Glomerular visceral epithelial cell (primary cell): ENCODE results near the gene LCN12.

ENCODE experiments used
- DNase-seq: peaks from one replicate; pipeline ENCODE4 v3.0.0-alpha.2; 2016; ENCODE audit errors: extremely low spot score

The LCN12 gene

DNA sequence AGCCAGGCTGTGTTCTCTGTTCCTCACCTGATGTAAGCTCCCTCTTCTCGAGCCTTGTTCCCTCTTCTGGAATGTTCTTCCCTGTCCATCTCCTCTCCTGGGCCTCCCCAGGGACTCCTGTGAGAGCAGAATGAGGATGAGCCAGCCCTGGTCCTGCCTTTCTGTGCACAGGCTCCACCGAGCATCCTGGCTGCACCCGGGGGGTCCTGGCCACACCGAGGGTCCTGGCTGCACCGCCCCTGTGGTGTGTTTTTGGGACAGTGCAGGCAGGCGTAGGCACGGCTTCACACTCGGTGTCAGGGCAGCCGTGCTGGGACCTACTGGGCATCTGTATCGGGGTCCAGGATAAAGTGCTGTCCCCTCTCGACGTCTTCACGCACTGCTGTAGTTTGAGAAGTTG lies 25.3 kb upstream of the LCN12 start:
- DNase-seq = no peak

DNA sequence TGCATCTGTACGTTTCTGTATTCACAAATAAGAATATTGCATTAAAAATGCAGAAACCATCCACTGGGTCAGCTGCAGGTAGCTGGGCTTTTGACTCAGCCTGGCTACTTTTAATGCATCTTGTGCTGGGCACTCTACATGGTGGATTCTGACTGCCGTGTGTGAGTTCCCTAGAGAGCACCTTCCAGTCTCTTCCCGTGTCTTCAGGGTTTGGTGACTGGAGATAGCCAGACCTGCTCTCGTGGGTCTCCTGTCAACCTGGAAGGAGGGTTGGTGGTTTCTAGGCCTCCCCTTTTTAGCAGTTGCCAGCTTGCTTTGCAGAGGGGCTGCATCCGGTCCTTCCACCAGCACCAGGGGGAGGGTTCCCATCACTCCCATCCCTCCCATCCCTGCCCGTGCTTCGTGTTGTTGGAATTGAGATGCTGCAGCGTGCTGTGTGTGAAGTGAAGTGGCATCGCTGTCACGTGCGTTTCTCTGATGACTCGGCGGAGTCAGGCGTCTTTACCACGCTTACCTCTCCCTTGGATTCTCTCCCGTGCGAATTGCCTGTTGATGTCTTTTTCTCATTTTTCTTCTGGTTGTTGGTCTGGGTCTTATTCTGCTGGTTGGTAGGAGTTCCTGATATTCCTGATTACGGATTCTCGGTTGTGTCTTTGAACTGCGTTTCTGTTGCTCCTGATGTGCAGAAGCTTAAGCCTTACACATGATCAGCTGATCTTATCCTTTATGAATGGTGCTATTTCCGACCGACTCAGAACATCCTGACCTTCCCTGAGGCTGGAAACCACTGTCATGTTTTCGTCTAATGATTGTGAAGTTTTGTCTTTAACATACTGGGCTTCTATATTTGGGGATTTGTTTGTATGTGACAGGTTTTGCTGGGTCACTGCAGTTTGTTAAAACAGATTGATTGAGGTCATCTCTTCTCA lies 24.5 kb upstream of the LCN12 start:
- DNase-seq = no peak

DNA sequence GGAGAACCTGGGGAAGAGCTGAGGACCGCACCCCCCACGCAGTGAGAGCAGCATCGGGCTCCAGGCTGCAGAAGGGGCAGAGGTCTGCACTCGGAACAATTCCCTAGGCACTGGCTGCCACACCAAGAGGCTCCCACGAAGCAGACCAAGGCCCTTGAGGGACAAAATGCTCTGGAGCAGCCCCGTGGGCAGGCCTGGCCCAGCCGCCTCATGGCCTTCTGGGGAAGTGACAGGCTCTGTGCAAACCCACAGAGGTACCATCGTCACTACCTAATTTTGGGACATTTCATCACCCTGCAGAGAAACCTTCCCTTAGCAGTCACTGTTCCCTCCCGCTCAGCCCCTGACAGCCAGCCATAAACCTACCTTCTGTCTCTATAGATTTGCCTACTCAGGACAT lies 23.5 kb upstream of the LCN12 start:
- DNase-seq = no peak

DNA sequence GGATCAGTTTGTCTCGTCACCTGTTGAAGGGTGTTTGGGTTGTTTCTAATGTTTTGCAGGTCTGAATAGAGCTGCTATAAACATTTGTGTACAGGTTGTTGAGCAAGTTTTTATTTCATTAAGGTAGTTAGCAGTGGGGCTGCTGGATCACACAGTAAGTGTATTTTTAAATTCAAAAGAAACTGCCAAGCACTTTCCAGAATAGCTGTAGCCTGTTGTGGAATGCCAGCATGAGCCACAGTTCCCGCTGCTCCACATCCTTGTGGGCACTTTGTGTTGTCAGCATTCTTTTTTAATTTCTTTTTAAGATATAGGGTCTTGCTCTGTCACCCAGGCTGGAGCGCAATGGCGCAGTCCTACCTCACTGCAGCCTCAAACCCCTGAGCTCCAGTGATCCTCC lies 22.1 kb upstream of the LCN12 start:
- no peak for DNase-seq

DNA sequence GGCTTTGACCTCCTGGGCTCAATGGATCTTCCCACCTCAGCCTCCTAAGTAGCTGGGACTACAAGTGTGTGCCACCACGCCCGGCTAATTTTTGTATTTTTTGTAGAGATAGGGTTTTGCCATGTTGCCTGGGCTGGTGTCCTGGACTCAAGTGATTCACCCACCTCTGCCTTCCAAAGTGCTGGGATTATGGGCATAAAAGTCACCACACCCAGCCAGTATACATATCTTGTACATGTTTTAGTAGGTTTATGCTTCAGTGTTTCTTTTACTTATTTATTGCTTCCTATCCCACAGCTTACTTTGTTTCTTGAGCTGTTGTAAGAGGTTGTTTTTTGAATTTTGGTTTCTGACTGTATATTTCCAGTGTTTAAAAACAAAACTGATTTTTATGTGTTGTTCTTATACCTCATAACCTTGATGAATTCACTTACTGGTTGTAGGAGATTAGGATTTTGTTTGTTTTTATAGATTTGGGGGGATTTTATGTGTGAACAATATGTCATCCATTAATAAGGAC lies 20.4 kb upstream of the LCN12 start:
- DNase-seq = no peak

DNA sequence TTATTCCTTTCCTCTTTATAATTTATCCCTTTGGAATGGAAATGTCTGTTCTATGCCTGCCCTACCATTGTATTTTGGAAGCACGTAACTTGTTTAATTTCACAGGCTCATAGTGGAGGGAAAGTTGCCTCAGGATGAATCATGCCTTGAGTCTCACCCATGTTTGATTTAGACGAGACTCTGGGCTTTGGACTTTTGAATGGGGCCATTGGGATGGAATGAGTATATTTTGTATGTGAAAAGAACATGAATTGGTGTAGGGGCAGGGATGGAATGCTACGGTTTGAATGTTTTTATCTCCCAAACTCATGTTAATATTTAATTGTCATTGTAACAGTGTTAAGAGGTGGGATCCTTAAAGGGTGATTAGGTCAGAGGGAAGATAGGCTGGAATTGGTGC lies 17.8 kb upstream of the LCN12 start:
- no peak for DNase-seq

DNA sequence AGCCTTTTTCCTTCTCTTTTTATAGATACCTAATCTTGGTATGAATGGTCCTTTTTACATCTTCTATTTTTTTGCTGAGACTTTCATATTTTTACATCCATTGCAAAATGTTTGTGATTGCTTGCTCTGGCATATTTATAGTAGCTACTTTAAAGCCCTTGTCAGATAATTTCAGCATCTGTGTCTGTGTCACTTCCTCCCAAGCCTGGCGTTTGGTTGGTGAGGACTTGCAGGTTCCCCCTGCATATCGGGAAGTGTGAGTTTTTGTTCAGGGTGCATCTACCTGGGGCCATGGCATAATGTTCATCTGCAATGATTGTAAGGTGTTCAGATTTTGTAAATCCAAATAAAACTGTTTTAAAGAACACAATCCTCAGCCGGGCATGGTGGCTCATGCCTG lies 16.4 kb upstream of the LCN12 start:
- no peak for DNase-seq

DNA sequence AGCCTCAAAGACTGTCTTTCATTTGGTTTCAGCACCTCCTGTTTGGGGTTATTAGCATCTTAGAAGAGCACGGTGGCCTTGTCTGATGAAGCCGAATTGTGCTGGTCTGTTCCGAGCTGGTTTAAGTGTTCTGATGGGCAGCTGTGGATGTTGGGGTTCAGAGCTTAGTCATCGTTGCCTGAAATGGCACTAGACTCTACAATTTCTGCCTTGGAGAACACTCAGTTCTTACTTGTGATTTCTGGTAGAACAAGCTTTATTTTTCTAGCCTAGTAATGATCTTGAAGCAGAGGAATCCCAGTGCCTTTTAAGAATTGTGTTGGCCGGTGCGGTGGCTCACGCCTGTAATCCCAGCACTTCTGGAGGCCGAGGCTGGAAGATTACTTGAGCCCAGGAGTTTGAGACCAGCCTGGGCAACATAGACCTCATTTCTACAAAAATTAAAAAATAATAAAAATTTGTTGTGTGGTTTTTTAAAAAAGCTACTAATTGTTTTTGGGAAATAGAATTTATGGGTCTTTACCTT lies 15.4 kb upstream of the LCN12 start:
- no peak for DNase-seq

DNA sequence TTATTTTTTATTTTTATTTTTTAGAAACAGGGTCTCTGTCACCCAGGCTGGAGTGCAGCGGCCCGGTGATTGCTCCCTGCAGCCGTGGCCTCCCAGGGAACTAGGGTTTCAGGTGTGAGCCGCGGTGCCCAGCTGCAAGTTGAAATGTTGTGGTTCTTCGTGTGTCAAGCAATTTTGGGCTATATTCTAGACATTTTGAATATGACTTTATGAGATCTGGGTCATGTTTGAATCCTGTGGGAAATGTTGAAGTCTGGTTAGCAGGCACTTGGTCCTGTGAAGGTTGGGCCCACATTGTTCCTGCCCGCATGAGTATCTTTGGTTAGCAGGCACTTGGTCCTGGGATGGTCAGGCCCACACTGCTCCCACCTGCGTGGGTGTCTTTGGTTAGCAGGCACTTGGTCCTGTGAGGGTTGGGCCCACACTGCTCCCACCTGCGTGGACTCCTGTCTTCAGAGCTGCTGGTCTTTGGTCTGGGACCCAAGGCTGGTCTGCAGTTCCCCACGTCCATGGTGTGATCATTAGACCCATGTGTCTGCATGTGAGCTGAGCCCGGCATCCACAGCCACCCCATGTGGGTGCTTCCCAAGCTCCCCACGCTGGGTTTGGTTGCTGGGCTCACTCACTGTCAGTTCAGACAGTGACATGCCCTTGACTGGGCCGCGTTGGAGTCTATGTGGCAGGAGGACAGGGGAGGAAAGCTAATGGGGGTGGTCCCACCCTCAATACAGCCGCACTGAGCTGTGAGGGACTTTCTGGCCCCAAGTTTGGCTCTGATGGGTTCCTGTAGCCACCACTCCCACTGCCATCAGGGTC lies 14.7 kb upstream of the LCN12 start:
- DNase-seq = no peak

DNA sequence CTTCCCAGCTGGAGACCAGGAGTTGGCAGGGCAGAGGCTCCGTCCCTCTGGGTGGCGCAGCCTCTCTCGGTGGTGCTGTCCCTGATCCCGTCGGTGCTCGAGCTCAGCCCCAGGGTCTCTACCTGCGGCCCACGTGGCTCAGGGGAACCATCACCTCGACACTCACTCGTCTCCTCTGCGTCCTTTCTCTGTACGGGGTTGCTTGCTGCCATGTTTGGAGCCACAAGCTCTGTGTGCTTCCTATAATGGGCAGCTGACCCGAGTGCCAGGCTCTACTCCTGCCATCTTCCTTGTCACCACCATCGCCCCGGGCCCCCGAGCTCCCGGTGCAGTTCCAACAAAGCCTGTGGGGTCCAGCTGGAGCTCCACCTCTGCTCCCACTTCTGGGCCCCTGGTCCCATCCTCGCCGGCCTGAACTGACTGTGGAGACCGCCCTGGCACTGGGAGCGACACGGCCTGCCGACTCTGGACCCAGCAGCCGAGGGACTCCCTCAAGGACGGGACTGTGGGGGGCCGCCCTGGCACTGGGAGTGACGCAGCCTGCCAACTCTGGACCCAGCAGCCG lies 12.6 kb upstream of the LCN12 start:
- no peak for DNase-seq

DNA sequence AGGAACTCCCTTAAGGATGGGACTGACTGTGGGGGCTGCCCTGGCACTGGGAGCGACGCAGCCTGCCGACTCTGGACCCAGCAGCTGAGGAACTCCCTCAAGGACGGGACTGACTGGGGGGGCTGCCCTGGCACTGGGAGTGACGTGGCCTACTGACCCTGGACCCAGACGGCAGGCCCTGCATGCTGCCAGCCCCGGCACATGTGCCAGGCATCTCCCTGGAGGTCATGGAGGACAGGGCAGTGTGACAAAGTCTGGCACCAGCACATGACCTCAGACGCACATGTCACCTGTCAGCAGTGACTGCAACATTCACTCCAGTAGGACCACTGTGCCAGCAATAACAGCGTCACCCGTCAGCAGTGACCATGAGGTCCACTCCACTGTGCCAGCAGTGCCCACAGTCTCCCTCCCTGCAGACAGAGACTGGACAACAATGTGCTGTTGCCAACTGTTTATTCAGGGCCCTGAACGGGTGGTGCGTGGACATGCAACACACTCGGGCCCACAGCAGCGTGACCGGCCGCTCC lies 12.0 kb upstream of the LCN12 start:
- DNase-seq = no peak

DNA sequence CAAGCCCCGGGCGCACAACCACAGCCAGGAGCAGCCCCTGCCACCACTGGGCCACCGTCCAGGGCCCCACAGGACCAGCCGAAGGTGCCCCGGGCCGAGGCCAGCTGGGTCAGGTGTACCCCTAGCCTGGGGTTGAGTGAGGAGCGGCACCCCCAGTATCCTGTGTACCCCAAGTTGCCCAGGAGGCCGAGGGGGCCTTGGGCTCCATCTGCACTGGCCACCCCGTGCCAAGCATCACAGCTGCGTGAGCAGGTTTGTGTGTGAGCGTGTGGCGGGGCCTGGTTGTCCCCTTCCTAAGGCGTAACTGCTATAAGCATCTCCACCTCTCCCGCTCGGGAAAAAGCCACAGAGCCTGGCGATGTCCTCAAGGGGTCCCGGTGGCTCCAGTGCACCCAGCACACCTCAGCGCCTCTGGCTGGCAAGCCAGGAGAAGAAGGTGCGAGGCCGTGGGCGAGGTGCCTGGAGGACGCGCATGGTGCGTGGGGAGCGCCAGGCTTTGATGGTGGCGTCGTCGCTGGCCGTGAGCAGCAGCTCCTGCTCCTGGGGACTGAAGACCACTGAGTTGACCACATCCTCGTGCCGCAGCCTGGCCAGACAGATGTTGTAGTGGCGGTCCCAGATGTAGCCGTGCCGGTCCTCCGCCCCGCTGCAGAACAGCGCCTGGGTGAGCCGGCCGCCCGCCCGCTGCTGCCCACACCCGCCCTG lies 11.4 kb upstream of the LCN12 start:
- no peak for DNase-seq

DNA sequence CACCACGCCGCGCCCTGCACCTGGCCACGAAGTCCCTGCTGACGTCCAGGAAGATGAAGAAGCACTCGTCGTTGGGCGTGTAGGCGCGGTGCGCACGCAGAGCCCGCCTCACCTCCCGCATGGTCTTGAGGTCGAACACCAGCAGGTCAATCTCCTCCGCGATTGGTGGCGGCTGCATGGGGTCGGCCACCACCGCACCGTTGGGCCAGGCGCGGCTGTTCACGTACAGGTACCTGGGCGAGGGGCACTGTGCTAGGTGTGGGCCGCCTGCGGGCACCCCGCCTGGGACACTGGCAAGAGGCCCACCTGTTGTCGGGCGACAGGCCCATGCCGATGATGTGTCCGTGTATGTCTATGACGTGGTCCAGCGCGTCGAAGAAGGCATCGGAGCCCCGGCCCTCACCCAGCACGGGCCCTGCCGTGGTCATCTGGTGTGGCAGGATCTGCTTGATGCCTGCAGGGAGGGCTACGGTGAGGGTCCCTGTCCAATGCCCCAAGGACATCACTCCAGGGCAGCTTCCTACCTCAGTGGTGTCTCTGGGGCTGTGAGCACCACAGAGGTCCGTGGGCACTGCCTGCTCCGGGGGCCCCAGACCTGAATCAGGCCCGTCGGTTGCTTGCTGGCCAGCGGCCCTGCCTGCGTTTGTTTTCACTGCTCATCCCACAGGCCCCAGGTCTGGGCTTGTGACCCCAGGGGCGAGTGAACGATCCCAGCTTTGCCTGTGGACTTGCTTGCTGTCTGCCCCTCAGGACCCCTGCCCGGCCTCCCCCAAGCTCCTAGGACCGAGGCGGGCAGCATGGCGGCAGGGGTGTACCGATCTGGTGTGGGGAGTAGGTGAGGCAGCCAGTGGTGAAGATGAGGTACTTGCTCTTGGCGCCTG lies 10.6 kb upstream of the LCN12 start:
- DNase-seq = no peak

DNA sequence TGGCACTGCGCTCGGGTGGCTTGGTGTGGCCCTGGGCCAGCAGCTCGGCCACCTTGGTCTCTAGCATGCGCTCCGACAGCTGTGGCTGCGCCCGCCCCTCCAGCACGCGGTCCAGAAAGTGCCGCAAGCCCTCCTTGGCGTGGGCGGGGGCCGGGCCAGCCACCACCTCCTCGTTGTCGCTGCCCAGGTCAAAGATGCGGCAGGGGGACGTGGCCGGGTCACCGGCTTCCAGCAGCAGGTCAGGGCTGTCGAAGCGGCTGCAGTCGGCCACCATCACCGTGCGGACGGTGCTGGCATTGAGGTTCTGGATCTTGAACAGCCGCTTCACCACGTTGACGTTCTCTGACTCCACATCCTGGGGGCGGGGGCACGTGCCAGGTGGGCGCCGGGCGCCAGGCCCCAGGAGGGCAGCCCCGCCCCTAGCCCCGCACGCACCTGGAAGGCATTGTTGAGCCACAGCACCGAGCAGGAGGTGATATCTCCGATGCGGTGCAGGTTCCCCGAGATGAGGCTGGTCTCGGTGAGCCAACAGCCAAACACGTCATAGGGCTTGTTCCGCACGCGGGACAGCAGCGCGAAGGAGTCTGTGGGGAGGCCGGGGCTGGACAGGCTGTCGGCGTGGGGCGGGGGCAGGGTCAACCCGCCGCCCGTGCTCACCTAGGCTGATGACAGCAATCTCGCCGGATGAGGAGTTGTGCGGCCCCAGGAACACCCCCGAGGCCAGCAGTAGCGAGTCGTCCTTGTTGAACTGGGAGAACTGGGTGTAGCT lies 9.8 kb upstream of the LCN12 start:
- no peak for DNase-seq

DNA sequence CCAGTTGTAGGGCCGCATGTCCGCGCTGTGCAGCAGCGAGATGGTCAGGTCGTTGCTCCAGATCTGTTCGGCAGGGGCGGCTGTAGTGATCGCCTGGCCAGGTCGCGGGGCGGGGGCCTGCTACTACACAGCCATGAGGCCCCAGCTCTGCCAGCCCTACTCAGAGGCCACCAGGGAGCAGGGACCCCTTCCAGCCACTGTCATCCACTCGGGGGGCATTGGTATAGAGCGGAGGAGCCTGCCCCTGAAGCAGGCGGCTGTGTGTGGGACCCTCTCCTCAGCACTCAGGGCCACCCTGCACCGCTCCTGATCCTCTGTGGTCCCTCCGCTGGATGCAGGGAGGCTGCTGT lies 9.2 kb upstream of the LCN12 start:
- no peak for DNase-seq

DNA sequence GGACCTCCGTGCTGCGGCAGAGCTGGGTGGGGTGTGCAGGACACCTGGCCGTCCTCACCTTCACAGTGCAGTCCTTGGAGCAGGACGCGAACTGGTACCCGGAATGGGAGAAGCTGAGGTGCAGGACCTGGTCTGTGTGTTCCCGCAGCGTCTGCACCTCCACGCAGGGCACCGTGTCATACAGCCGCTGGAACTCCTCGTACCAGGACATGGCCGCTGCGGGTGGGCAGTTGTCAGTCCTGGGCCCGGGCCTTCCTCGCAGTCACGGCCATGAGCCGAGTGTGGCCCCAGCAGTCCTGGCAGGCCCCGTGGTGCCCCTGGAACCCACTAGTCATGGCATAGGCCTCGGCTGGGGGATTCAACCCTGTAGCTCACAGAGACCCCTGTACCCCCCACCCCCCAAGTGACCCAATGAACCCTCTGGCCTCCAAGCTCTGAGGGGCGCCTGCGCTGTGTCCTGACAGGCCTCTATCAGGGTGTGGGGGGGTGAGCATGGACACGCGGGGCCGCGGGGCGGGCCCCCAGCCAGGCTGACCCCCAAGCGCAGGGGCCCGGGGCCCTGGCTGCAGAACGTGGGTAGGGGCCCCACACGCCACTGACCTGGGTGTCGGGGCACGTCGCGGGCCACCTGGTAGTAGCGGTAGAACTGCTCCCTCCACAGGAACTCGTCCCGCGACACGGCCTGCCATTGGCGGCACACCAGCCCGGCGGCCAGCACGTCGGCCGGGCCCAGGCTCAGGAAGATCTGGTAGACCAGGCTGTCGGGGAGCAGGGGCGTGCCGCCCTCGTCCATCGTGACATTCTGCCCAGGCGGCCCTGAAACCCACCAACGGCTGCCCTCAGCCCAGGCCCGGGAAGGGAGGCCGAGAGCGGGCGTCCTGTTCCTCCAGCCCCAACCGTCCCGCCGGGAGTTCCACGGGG lies 8.5 kb upstream of the LCN12 start:
- DNase-seq = peak; percentile 46

DNA sequence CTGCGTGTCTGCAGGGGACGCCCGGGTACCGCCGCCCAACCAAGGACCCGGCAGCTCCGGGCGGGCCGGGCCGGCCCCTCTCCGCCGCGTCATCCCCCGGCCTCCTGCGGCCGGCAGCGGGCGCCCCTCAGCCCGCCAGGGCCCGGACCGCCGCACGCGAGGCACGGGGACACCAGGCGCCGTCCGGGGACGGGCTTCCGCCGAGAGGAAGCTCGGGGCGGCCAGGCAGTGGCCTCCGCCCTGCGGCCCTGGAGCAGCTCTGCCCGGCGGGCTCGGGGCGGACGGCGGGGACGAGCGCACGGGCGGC lies 7.9 kb upstream of the LCN12 start:
- DNase-seq = peak; percentile 58

DNA sequence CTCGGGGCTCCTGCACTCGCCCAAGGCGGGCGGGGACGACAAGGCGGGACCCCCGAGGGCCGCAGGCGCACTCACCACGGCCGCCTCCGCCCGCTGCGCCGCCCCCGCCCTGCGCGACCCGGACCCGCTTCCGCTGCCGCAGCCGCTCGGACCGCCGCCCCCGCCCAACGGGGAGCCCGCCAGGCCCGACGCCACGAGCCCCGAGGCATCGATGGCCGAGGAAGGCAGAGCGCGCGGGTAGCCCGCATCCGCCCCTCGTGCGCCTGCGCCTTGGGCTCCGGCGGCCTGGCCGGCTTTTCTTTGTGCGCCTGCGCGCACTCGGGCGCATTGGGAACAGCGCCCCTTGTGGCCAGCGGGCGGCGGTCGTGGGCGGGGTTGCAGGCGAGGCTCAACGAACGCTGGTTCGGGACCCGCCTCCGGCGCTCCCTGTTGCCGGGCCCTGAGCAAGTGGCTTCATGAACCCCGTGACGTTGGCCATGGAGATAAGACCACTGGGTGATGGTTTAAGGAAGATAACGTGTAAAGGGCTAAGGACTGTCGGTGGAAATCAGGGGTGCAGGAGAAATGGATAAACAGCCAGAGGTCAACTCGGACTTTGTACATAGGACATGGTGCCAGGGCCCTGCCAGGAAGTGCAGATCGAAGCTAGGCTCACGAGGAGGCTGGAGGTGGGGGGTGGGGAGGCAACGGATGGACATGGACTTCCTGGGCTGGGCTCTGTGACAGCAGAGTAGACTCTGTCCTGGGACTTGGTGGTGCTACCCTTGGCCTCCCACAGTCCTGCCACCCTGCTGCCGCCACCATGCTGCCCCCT lies 7.3 kb upstream of the LCN12 start, which contains the start of the genes C8G and FBXW5:
C8G (plus strand) TSS at position 725 of the 814 bp plus-strand sequence; CDS start at position 803, 78 bp downstream.
FBXW5 (minus strand) TSS at position 220 of the 814 bp plus-strand sequence. CDS start 655 bp downstream, outside the sequence.
- DNase-seq = peak; percentile 96
